Measurements from ENCODE around the gene CMC2.

Gene CMC2

GRCh38 chr16:80972611-80973010 is 34.1 kb downstream of the CMC2 start:
- TF ChIP-seq TEAD4 (IDR thresholded peaks at IDR 0.05), result no peak
- TF ChIP-seq EP300 (IDR thresholded peaks at IDR 0.05; ENCODE audit: borderline replicate concordance), result no peak
- TF ChIP-seq REST (IDR thresholded peaks at IDR 0.05; ENCODE audit: low read depth), result no peak
- TF ChIP-seq TAF1 (IDR thresholded peaks at IDR 0.05; ENCODE audit: low read depth), result no peak
- no peak for TF ChIP-seq RAD21 (IDR thresholded peaks at IDR 0.05; ENCODE audit: low read depth)
- no peak for TF ChIP-seq YY1 (IDR thresholded peaks at IDR 0.05; ENCODE audit: low read depth)
- TF ChIP-seq FOXM1 (IDR thresholded peaks at IDR 0.05; ENCODE audit: borderline replicate concordance, low read depth), result no peak
- TF ChIP-seq USF1 (IDR thresholded peaks at IDR 0.05), result no peak
- TF ChIP-seq CEBPB (IDR thresholded peaks at IDR 0.05), result no peak
- no peak for TF ChIP-seq TCF12 (IDR thresholded peaks at IDR 0.05; ENCODE audit: low read depth)
- no peak for TF ChIP-seq EGR1 (IDR thresholded peaks at IDR 0.05)
- no peak for TF ChIP-seq ZBTB7A (IDR thresholded peaks at IDR 0.05; ENCODE audit: low read depth)
- no peak for TF ChIP-seq MAX (IDR thresholded peaks at IDR 0.05)
- no peak for TF ChIP-seq CREB1 (IDR thresholded peaks at IDR 0.05; ENCODE audit: low read depth)
- TF ChIP-seq NFIC (IDR thresholded peaks at IDR 0.05), result no peak

- no peak for TF ChIP-seq ZBTB7A (IDR thresholded peaks at IDR 0.05; ENCODE audit: low read depth)
- TF ChIP-seq YY1 (IDR thresholded peaks at IDR 0.05; ENCODE audit: low read depth), result no peak
- no peak for TF ChIP-seq EGR1 (IDR thresholded peaks at IDR 0.05)
- no peak for TF ChIP-seq REST (IDR thresholded peaks at IDR 0.05; ENCODE audit: low read depth)
- no peak for TF ChIP-seq USF1 (IDR thresholded peaks at IDR 0.05)
- TF ChIP-seq FOXM1 (IDR thresholded peaks at IDR 0.05; ENCODE audit: borderline replicate concordance, low read depth), result no peak
- TF ChIP-seq RAD21 (IDR thresholded peaks at IDR 0.05; ENCODE audit: low read depth), result no peak
- no peak for TF ChIP-seq TCF12 (IDR thresholded peaks at IDR 0.05; ENCODE audit: low read depth)
- TF ChIP-seq EP300 (IDR thresholded peaks at IDR 0.05; ENCODE audit: borderline replicate concordance), result no peak
- no peak for TF ChIP-seq NFIC (IDR thresholded peaks at IDR 0.05)
- no peak for TF ChIP-seq MAX (IDR thresholded peaks at IDR 0.05)
- TF ChIP-seq CEBPB (IDR thresholded peaks at IDR 0.05), result no peak
- no peak for TF ChIP-seq TEAD4 (IDR thresholded peaks at IDR 0.05)
- no peak for TF ChIP-seq TAF1 (IDR thresholded peaks at IDR 0.05; ENCODE audit: low read depth)
- no peak for TF ChIP-seq CREB1 (IDR thresholded peaks at IDR 0.05; ENCODE audit: low read depth)
Observed at GRCh38 chr16:80971819-80972218, 34.9 kb downstream of the CMC2 start.

- TF ChIP-seq ZBTB7A (IDR thresholded peaks at IDR 0.05; ENCODE audit: low read depth) (no peak), CEBPB (IDR thresholded peaks at IDR 0.05) (no peak), USF1 (IDR thresholded peaks at IDR 0.05) (no peak), REST (IDR thresholded peaks at IDR 0.05; ENCODE audit: low read depth) (no peak), CREB1 (IDR thresholded peaks at IDR 0.05; ENCODE audit: low read depth) (no peak), EGR1 (IDR thresholded peaks at IDR 0.05) (no peak), TCF12 (IDR thresholded peaks at IDR 0.05; ENCODE audit: low read depth) (no peak), EP300 (IDR thresholded peaks at IDR 0.05; ENCODE audit: borderline replicate concordance) (no peak), MAX (IDR thresholded peaks at IDR 0.05) (no peak)
Observed at GRCh38 chr16:80969114-80969484, 37.6 kb downstream of the CMC2 start.

Data from Ishikawa (cell line).